MM.1S (cell line): ENCODE results near the gene CD5L.

Experiments used
- DNase-seq: peaks from one replicate; pipeline ENCODE4 v3.0.0-alpha.2; 2015
- H2AFZ ChIP-seq: fragments of 300-600 bp; sonication (generic); 2 replicates; pipeline ENCODE4 v1.6.0; 2016; ENCODE audit warnings: antibody characterized with exemption, low read length
- H3F3A ChIP-seq: fragments of 300-600 bp; sonication (generic); 2 replicates; pipeline ENCODE4 v1.6.1; 2016; ENCODE audit warnings: mild to moderate bottlenecking, antibody characterized with exemption, low read length, moderate library complexity, mixed read lengths; ENCODE audit not compliant: insufficient read depth
- H3K27ac ChIP-seq: fragments of 300-600 bp; sonication (generic); 2 replicates; pipeline ENCODE4 v1.5.1; 2016; ENCODE audit warnings: mild to moderate bottlenecking, low read length
- H3K27me3 ChIP-seq: fragments of 300-600 bp; sonication (generic); replicated peaks from 2 replicates; pipeline ENCODE4 v1.6.0; 2016; ENCODE audit warnings: low read length; ENCODE audit not compliant: insufficient read depth
- H3K36me3 ChIP-seq: fragments of 300-600 bp; sonication (generic); replicated peaks from 2 replicates; pipeline ENCODE4 v1.6.1; 2016; ENCODE audit warnings: mild to moderate bottlenecking, low read length, mixed read lengths; ENCODE audit not compliant: insufficient read depth
- H3K4me1 ChIP-seq: fragments of 300-600 bp; sonication (generic); 2 replicates; pipeline ENCODE4 v1.6.1; 2016; ENCODE audit warnings: low read length, mixed read lengths
- H3K4me2 ChIP-seq: fragments of 300-600 bp; sonication (generic); 2 replicates; pipeline ENCODE4 v1.6.0; 2016; ENCODE audit warnings: low read depth, low read length
- H3K4me3 ChIP-seq: fragments of 300-600 bp; sonication (generic); 2 replicates; pipeline ENCODE4 v1.5.1; 2016; ENCODE audit warnings: low read length, mixed read lengths
- H3K79me2 ChIP-seq: fragments of 300-600 bp; sonication (generic); 2 replicates; pipeline ENCODE4 v1.6.1; 2016; ENCODE audit warnings: mixed run types, low read length, mixed read lengths
- H3K9ac ChIP-seq: fragments of 300-600 bp; sonication (generic); 2 replicates; pipeline ENCODE4 v1.6.1; 2016; ENCODE audit warnings: low read length, mixed read lengths
- H3K9me2 ChIP-seq: fragments of 300-600 bp; sonication (generic); replicated peaks from 2 replicates; pipeline ENCODE4 v1.6.1; 2016; ENCODE audit warnings: mild to moderate bottlenecking, low read length, mixed read lengths; ENCODE audit not compliant: insufficient read depth
- H3K9me3 ChIP-seq: fragments of 300-600 bp; sonication (generic); replicated peaks from 2 replicates; pipeline ENCODE4 v1.6.1; 2016; ENCODE audit warnings: mild to moderate bottlenecking, low read length, mixed read lengths; ENCODE audit not compliant: insufficient read depth
- H4K20me1 ChIP-seq: fragments of 300-600 bp; sonication (generic); 2 replicates; pipeline ENCODE4 v1.6.1; 2016; ENCODE audit warnings: mild to moderate bottlenecking, low read length, moderate library complexity, mixed read lengths; ENCODE audit not compliant: insufficient read depth
- CTCF ChIP-seq: fragments of 300-600 bp; sonication (generic); IDR thresholded peaks from 2 replicates; pipeline ENCODE4 v1.5.1; 2016; ENCODE audit warnings: antibody characterized with exemption, low read length, mixed read lengths
- EZH2 ChIP-seq: fragments of 300-600 bp; sonication (generic); optimal IDR thresholded peaks from 2 replicates; pipeline ENCODE3; 2017; ENCODE audit warnings: low read depth, mild to moderate bottlenecking, antibody characterized with exemption, low read length, mixed read lengths
- EZH2phosphoT487 ChIP-seq: fragments of 300-600 bp; sonication (generic); IDR thresholded peaks from 2 replicates; pipeline ENCODE4 v1.6.1; 2018; ENCODE audit warnings: antibody characterized with exemption, low read length

CD5L gene

GRCh38 chr1:157829210-157829609 is 12.4 kb downstream of the CD5L start:
- Histone ChIP-seq H3K36me3 (no peaks in the 10 kb centered on the region), H3K4me1 (peaks cover 22% of the 10 kb centered on the region), H3K27ac (no peak overlapping the region), H3K27me3 (no peaks in the 10 kb centered on the region), H2AFZ (no peak overlapping the region), H3K79me2 (no peaks in the 10 kb centered on the region), H3K4me2 (no peak overlapping the region), H3F3A (0 out of 2 replicates have a peak, but pooled peaks cover 8% of the 10 kb centered on the region), H3K9ac (no peak overlapping the region), H3K9me3 (no peaks in the 10 kb centered on the region), H3K9me2 (no peaks in the 10 kb centered on the region), H3K4me3 (no peak overlapping the region), H4K20me1 (no peaks in the 10 kb centered on the region)
- TF ChIP-seq EZH2 (no peak), EZH2phosphoT487 (no peak), CTCF (no peak)
- DNase-seq, result no peak

GRCh38 chr1:157820299-157820698 is 21.3 kb downstream of the CD5L start:
- H3K27me3 ChIP-seq, result no peaks in the 10 kb centered on the region
- H3K4me3 ChIP-seq, result no peak overlapping the region
- H3K9ac ChIP-seq, result no peak overlapping the region
- no peaks in the 10 kb centered on the region for H3K79me2 ChIP-seq
- H3K27ac ChIP-seq, result no peak overlapping the region
- no peak overlapping the region for H2AFZ ChIP-seq
- peaks cover 16% of the 10 kb centered on the region; the same call in 1 of the 2 replicates for H3K4me1 ChIP-seq
- H3F3A ChIP-seq, result no peaks in the 10 kb centered on the region
- no peaks in the 10 kb centered on the region for H3K9me2 ChIP-seq
- H3K36me3 ChIP-seq, result no peaks in the 10 kb centered on the region
- no peaks in the 10 kb centered on the region for H4K20me1 ChIP-seq
- no peak overlapping the region for H3K4me2 ChIP-seq
- no peak for DNase-seq
- no peaks in the 10 kb centered on the region for H3K9me3 ChIP-seq
- TF ChIP-seq EZH2phosphoT487 (no peak), CTCF (no peak), EZH2 (no peak)

- TF ChIP-seq EZH2phosphoT487 (no peak), EZH2 (no peak), CTCF (no peak)
- Histone ChIP-seq H3K9ac (no peak within 1 kb of the TSS), H3K9me2 (no peaks in the 10 kb centered on the region), H4K20me1 (no peaks in the 10 kb centered on the region), H3K4me2 (no peak within 1 kb of the TSS), H3K4me1 (peaks cover 20% of the 10 kb centered on the region; the same call in 1 of the 2 replicates), H3K79me2 (no peaks in the 10 kb centered on the region), H2AFZ (0 out of 2 replicates have a peak within 1 kb of the TSS, but pooled peaks have one; percentile 3), H3K9me3 (no peaks in the 10 kb centered on the region), H3K36me3 (no peaks in the 10 kb centered on the region), H3K27me3 (no peaks in the 10 kb centered on the region), H3K27ac (no peak within 1 kb of the TSS), H3F3A (no peaks in the 10 kb centered on the region), H3K4me3 (no peak within 1 kb of the TSS)
- no peak for DNase-seq
Observed at GRCh38 chr1:157819896-157820295, 21.7 kb downstream of the CD5L start, which contains the start of gene FCRL1. FCRL1 (minus strand) TSS chr1:157820120; CDS start chr1:157820037, 83 bp downstream.
